Muscle of leg (tissue), 11 donors: ENCODE data around the gene AGT. TPM values are rescaled to one million over a fixed set of nuclear protein-coding genes. Genes with fewer than 3 reads are reported as not detected.

Experiments used
- DNase-seq: peaks from one replicate; pipeline ENCODE4 v3.0.0; 2013
- H3K27ac ChIP-seq: one replicate; pipeline ENCODE4 v1.5.1; 2013; ENCODE audit warnings: mild to moderate bottlenecking, low read length, control low read depth
- H3K27me3 ChIP-seq: one replicate; pipeline ENCODE4 v1.6.1; 2013; ENCODE audit warnings: low read length; ENCODE audit not compliant: control insufficient read depth, insufficient read depth
- H3K36me3 ChIP-seq: one replicate; pipeline ENCODE4 v1.6.1; 2013; ENCODE audit warnings: low read length; ENCODE audit not compliant: control insufficient read depth, insufficient read depth
- H3K4me1 ChIP-seq: one replicate; pipeline ENCODE4 v1.6.1; 2013; ENCODE audit warnings: low read length; ENCODE audit not compliant: control insufficient read depth, insufficient read depth
- H3K4me3 ChIP-seq: one replicate; pipeline ENCODE4 v1.5.1; 2013; ENCODE audit warnings: low read length, control low read depth
- H3K9me3 ChIP-seq: replicated peaks from 2 replicates; pipeline ENCODE4 v1.6.1; 2013; ENCODE audit warnings: low read depth, low read length; ENCODE audit not compliant: control insufficient read depth
- WGBS: methylation state at CpG from one replicate; pipeline ENCODE4 v1.1.5; 2013; ENCODE audit warnings: missing lambda C conversion rate; ENCODE audit not compliant: insufficient coverage; 5-methylcytosine and 5-hydroxymethylcytosine counted together
- polyA plus RNA-seq, 8 donors: library from polyadenylated mRNA; unstranded; fragments of 120-200 nt; gene quantifications; one replicate each; pipeline versions ENCODE4 v1.2.1 to v1.2.3, GENCODE V29; 2013; ENCODE audit warnings: inconsistent platforms in 1 of 8, low replicate concordance in 1 of 8; ENCODE audit not compliant: insufficient read length in 8 of 8, insufficient read depth in 1 of 8
- total RNA-seq: library from RNA; stranded (reverse); fragments of 120-200 nt; gene quantifications from one replicate; pipeline ENCODE4 v1.2.4, GENCODE V29; 2013

The AGT gene
- total and polyA plus RNA-seq, 9 donors: 7.2 to 15.7 (median 8.7) TPM

GRCh38 chr1:230753586-230754251 is 39.8 kb upstream of the AGT start:
- Histone ChIP-seq H3K27me3 (no peaks in the 10 kb centered on the region), H3K4me1 (peaks cover 67% of the 10 kb centered on the region), H3K27ac (peak overlapping the region; percentile 90), H3K4me3 (no peak overlapping the region), H3K36me3 (no peaks in the 10 kb centered on the region), H3K9me3 (no peaks in the 10 kb centered on the region)
- peak; percentile 54 for DNase-seq
- WGBS: 2% methylated on average over 7 of the region's 24 CpGs

- no peak overlapping the region for H3K4me3 ChIP-seq
- no peaks in the 10 kb centered on the region for H3K9me3 ChIP-seq
- no peak for DNase-seq
- H3K4me1 ChIP-seq: peaks cover 61% of the 10 kb centered on the region
- H3K27me3 ChIP-seq: no peaks in the 10 kb centered on the region
- WGBS: 49% methylated on average over 5 of the region's 5 CpGs
- peak overlapping the region; percentile 90 for H3K27ac ChIP-seq
- no peaks in the 10 kb centered on the region for H3K36me3 ChIP-seq
Measured at GRCh38 chr1:230753191-230753585, 39.3 kb upstream of the AGT start.

- Histone ChIP-seq H3K9me3 (no peaks in the 10 kb centered on the region), H3K4me1 (peaks cover 55% of the 10 kb centered on the region), H3K27me3 (no peaks in the 10 kb centered on the region), H3K36me3 (no peaks in the 10 kb centered on the region), H3K27ac (peak overlapping the region; percentile 90), H3K4me3 (no peak overlapping the region)
- WGBS: 67% methylated on average over 5 of the region's 6 CpGs
- peak; percentile 75 for DNase-seq
Measured at GRCh38 chr1:230752407-230752806, 38.5 kb upstream of the AGT start.

- peaks cover 55% of the 10 kb centered on the region for H3K4me1 ChIP-seq
- no peak overlapping the region for H3K27ac ChIP-seq
- 70% methylated on average over 6 of the region's 6 CpGs for WGBS
- no peak for DNase-seq
- H3K27me3 ChIP-seq: no peaks in the 10 kb centered on the region
- no peaks in the 10 kb centered on the region for H3K36me3 ChIP-seq
- H3K9me3 ChIP-seq: no peaks in the 10 kb centered on the region
- no peak overlapping the region for H3K4me3 ChIP-seq
Measured at GRCh38 chr1:230750986-230751625, 37.2 kb upstream of the AGT start.

- WGBS: 62% methylated on average over 4 of the region's 5 CpGs
- no peak overlapping the region for H3K27ac ChIP-seq
- DNase-seq: no peak
- H3K9me3 ChIP-seq: no peaks in the 10 kb centered on the region
- H3K4me1 ChIP-seq: peaks cover 55% of the 10 kb centered on the region
- H3K4me3 ChIP-seq: no peak overlapping the region
- H3K36me3 ChIP-seq: no peaks in the 10 kb centered on the region
- no peaks in the 10 kb centered on the region for H3K27me3 ChIP-seq
Measured at GRCh38 chr1:230750576-230750975, 36.7 kb upstream of the AGT start.

- Histone ChIP-seq H3K9me3 (no peaks in the 10 kb centered on the region), H3K27ac (no peak overlapping the region), H3K36me3 (no peaks in the 10 kb centered on the region), H3K4me3 (no peak overlapping the region), H3K27me3 (no peaks in the 10 kb centered on the region), H3K4me1 (peaks cover 47% of the 10 kb centered on the region)
- no peak for DNase-seq
- 63% methylated on average over 2 of the region's 3 CpGs for WGBS
Measured at GRCh38 chr1:230749635-230750034, 35.7 kb upstream of the AGT start.

GRCh38 chr1:230749150-230749549 is 35.2 kb upstream of the AGT start:
- H3K27me3 ChIP-seq: no peaks in the 10 kb centered on the region
- no peak for DNase-seq
- H3K36me3 ChIP-seq: no peaks in the 10 kb centered on the region
- peaks cover 47% of the 10 kb centered on the region for H3K4me1 ChIP-seq
- 55% methylated on average over 8 of the region's 12 CpGs for WGBS
- no peak overlapping the region for H3K27ac ChIP-seq
- no peaks in the 10 kb centered on the region for H3K9me3 ChIP-seq
- H3K4me3 ChIP-seq: no peak overlapping the region

- peaks cover 38% of the 10 kb centered on the region for H3K4me1 ChIP-seq
- DNase-seq: no peak
- H3K9me3 ChIP-seq: no peaks in the 10 kb centered on the region
- no peak overlapping the region for H3K27ac ChIP-seq
- H3K4me3 ChIP-seq: no peak overlapping the region
- H3K27me3 ChIP-seq: no peaks in the 10 kb centered on the region
- H3K36me3 ChIP-seq: no peaks in the 10 kb centered on the region
- 67% methylated on average over 8 of the region's 16 CpGs for WGBS
Measured at GRCh38 chr1:230747890-230748800, 34.2 kb upstream of the AGT start.

- Histone ChIP-seq H3K27ac (no peak within 1 kb of the TSS), H3K27me3 (no peaks in the 10 kb centered on the region), H3K36me3 (no peaks in the 10 kb centered on the region), H3K4me3 (no peak within 1 kb of the TSS), H3K4me1 (peaks cover 31% of the 10 kb centered on the region), H3K9me3 (no peaks in the 10 kb centered on the region)
- no peak for DNase-seq
- WGBS: 63% methylated on average over 11 of the region's 14 CpGs
Measured at GRCh38 chr1:230747127-230747730, 33.3 kb upstream of the AGT start, which contains the start of gene CAPN9. Gene CAPN9 (plus strand): TSS chr1:230747388. CDS start chr1:230747497, 109 bp downstream.

- WGBS: 100% methylated on average over 2 of the region's 4 CpGs
- Histone ChIP-seq H3K36me3 (no peaks in the 10 kb centered on the region), H3K27me3 (no peaks in the 10 kb centered on the region), H3K4me3 (no peak overlapping the region), H3K27ac (no peak overlapping the region), H3K4me1 (peaks cover 24% of the 10 kb centered on the region), H3K9me3 (no peaks in the 10 kb centered on the region)
- no peak for DNase-seq
Measured at GRCh38 chr1:230746617-230747016, 32.7 kb upstream of the AGT start.
